Body of pancreas (tissue), 4 donors: ENCODE measurements around the gene ARID1A. TPM values are rescaled to one million over a fixed set of nuclear protein-coding genes. Genes with fewer than 3 reads are reported as not detected.
A peak's percentile ranks its signal among the peaks of the same experiment; 100 is the strongest.

Source experiments
- ATAC-seq: fragments of 150-250 bp; one replicate; pipeline ENCODE4 v1.9.1; 2016
- DNase-seq, 4 donors: peaks; one replicate each; pipeline ENCODE4 v3.0.0-alpha.2; 2019
- H3K27ac ChIP-seq, 4 donors: fragments of 200-600 bp; sonication (generic); 1 replicate in 3 of 4; 2 replicates in 1 of 4; pipeline versions ENCODE4 v1.5.1 to v1.6.1; 2016 to 2019; ENCODE audit warnings: mild to moderate bottlenecking in 1 of 4, mixed read lengths in 1 of 4, moderate library complexity in 1 of 4
- H3K27me3 ChIP-seq, 2 donors: fragments of 200-600 bp; sonication (generic); one replicate each; pipeline ENCODE4 v1.6.0; 2016; ENCODE audit warnings: mild to moderate bottlenecking in 1 of 2
- H3K36me3 ChIP-seq, 2 donors: fragments of 200-600 bp; sonication (generic); replicated peaks in 1 of 2; 2 replicates each; pipeline ENCODE4 v1.5.1; 2016; ENCODE audit warnings: low read depth in 2 of 2; ENCODE audit not compliant: insufficient read depth in 1 of 2
- H3K4me1 ChIP-seq: fragments of 200-600 bp; sonication (generic); one replicate; pipeline ENCODE4 v1.6.0; 2016
- H3K4me3 ChIP-seq, 2 donors: fragments of 200-600 bp; sonication (generic); 1 replicate in 1 of 2; 2 replicates in 1 of 2; pipeline ENCODE4 v1.5.1; 2016 to 2019
- H3K9me3 ChIP-seq, 3 donors: fragments of 200-600 bp; sonication (generic); 1 replicate in 2 of 3; 2 replicates in 1 of 3; pipeline ENCODE4 v1.5.1; 2016
- POLR2A ChIP-seq, 3 donors: fragments of 450-650 bp; IDR thresholded peaks; one replicate each; pipeline ENCODE4 v1.6.1; 2016; ENCODE audit warnings: antibody characterized with exemption in 3 of 3, mild to moderate bottlenecking in 2 of 3
- WGBS, 2 donors: methylation state at CpG; one replicate each; pipeline ENCODE4 v1.1.5; 2017; 5-methylcytosine and 5-hydroxymethylcytosine counted together
- intact Hi-C: fragments of 100-400 bp; cut with DNase I; formaldehyde crosslinking; loops from one replicate; pipeline ENCODE4 v1.15.1; 2023
- total RNA-seq, 2 donors: library from RNA; depleted of rRNA; stranded (reverse); fragments of >200 nt; gene quantifications; one replicate each; pipeline ENCODE4 v1.1.0, GENCODE V29; 2016
- TF ChIP-seq, protein P1 (sequence below), 7 experiments: fragments of 450-650 bp in 4 of 7; fragments of 200-600 bp in 3 of 7; sonication (generic) in 3 of 7; IDR thresholded peaks; one replicate each; pipeline ENCODE4 v1.5.1; 2016 to 2019; ENCODE audit warnings: antibody characterized with exemption in 7 of 7

The ARID1A gene
- total RNA-seq, 2 donors from 2014 or later, result 23.7 to 25.9 TPM

- H3K4me3 ChIP-seq, result no peak overlapping the region
- intact Hi-C loops, result no loop called here
- DNase-seq (no peak), ATAC-seq (no peak)
- 83 to 87% methylated on average over 10 to 17 of the region's 21 CpGs for WGBS, 2 donors
- peaks cover 26% of the 10 kb centered on the region for H3K4me1 ChIP-seq
- H3K36me3 ChIP-seq, result peaks cover 4 to 27% of the 10 kb centered on the region in 2 donors
- no peak overlapping the region for H3K27ac ChIP-seq
- no peaks in the 10 kb centered on the region for H3K9me3 ChIP-seq
- H3K27me3 ChIP-seq, result no peaks in the 10 kb centered on the region
- TF ChIP-seq POLR2A (IDR thresholded peaks at IDR 0.05), result no peak
- TF ChIP-seq, protein P1, sequence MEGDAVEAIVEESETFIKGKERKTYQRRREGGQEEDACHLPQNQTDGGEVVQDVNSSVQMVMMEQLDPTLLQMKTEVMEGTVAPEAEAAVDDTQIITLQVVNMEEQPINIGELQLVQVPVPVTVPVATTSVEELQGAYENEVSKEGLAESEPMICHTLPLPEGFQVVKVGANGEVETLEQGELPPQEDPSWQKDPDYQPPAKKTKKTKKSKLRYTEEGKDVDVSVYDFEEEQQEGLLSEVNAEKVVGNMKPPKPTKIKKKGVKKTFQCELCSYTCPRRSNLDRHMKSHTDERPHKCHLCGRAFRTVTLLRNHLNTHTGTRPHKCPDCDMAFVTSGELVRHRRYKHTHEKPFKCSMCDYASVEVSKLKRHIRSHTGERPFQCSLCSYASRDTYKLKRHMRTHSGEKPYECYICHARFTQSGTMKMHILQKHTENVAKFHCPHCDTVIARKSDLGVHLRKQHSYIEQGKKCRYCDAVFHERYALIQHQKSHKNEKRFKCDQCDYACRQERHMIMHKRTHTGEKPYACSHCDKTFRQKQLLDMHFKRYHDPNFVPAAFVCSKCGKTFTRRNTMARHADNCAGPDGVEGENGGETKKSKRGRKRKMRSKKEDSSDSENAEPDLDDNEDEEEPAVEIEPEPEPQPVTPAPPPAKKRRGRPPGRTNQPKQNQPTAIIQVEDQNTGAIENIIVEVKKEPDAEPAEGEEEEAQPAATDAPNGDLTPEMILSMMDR (IDR thresholded peaks at IDR 0.05), result no peak
Measured at GRCh38 chr1:26780344-26780957, 84.6 kb downstream of the ARID1A start.

GRCh38 chr1:26781206-26781825 lies 85.5 kb downstream of the ARID1A start:
- Histone ChIP-seq H3K27ac (no peak overlapping the region), H3K9me3 (no peaks in the 10 kb centered on the region), H3K4me3 (no peak overlapping the region), H3K27me3 (no peaks in the 10 kb centered on the region), H3K4me1 (peaks cover 34% of the 10 kb centered on the region), H3K36me3 (peaks cover 4 to 23% of the 10 kb centered on the region in 2 donors)
- no peak for ATAC-seq
- intact Hi-C loops, result no loop called here
- TF ChIP-seq, protein P1 (IDR thresholded peaks at IDR 0.05), result no peak
- no peak for TF ChIP-seq POLR2A (IDR thresholded peaks at IDR 0.05)
- no peak for DNase-seq
- 79 to 83% methylated on average over 11 of the region's 11 CpGs for WGBS, 2 donors

DNA sequence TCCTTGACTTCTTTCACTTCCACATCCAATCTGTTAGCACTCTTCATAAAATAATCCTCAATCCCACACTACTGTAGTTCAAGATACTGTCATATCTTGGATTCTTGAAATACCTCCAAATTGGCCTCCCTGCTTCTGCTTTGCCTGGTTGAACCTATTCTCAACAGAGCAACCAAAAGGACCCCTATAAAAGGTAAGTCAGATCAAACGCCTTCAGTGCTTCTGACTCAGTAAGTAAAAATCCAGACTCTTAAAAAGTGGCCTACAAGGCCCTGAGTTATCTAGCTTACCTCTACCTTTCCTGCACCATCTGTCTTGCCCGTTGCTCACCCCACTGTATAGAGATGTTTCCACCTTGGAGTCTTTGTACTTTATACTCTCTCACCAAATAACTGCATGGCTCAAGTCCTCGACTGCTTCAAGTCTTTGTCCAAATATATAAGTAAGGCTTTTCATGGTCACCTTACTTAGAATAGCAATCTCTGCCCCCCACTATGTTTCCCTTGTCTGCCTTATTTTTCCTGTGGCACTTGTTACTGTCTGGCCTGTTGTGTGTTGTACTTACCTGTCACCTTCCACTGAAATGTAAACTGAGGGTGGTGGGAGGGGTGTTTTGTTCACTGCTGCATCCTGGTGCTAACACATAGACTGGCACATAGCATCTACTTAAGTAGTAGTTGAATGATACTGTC lies 86.9 kb downstream of the ARID1A start:
- DNase-seq (no peak), ATAC-seq (no peak)
- WGBS, 2 donors, result 63 to 65% methylated on average over 3 of the region's 3 CpGs
- Histone ChIP-seq H3K9me3 (no peaks in the 10 kb centered on the region), H3K4me3 (no peak overlapping the region), H3K36me3 (peaks cover 4 to 22% of the 10 kb centered on the region in 2 donors), H3K27ac (peak overlapping the region in 3 of 4 donors; percentile 58 to 98 (median 59)), H3K27me3 (no peaks in the 10 kb centered on the region), H3K4me1 (peaks cover 45% of the 10 kb centered on the region)
- TF ChIP-seq, protein P1 (IDR thresholded peaks at IDR 0.05), result no peak
- TF ChIP-seq POLR2A (IDR thresholded peaks at IDR 0.05), result no peak
- intact Hi-C loops, result no loop called here

GRCh38 chr1:26783646-26784022 lies 87.8 kb downstream of the ARID1A start:
- TF ChIP-seq POLR2A (IDR thresholded peaks at IDR 0.05), result peak in 1 of 3 donors; percentile 23
- TF ChIP-seq, protein P1 (IDR thresholded peaks at IDR 0.05), result no peak
- peaks cover under 1 to 18% of the 10 kb centered on the region in 2 donors for H3K36me3 ChIP-seq
- H3K27me3 ChIP-seq, result no peaks in the 10 kb centered on the region
- peaks cover 45% of the 10 kb centered on the region for H3K4me1 ChIP-seq
- peak overlapping the region; percentile 47 to 98 (median 58) for H3K27ac ChIP-seq
- intact Hi-C loops, result no loop called here
- 44 to 47% methylated on average over 5 of the region's 5 CpGs for WGBS, 2 donors
- no peak overlapping the region for H3K4me3 ChIP-seq
- no peak for DNase-seq
- ATAC-seq, result no peak
- H3K9me3 ChIP-seq, result no peaks in the 10 kb centered on the region
